ENCODE data around the gene PRELID2.
"Not testable (repeated sequence)": the region's sequence is repeated elsewhere in the genome, so short reads cannot be mapped to it uniquely, and the experiment has no call there.

The PRELID2 gene

DNA sequence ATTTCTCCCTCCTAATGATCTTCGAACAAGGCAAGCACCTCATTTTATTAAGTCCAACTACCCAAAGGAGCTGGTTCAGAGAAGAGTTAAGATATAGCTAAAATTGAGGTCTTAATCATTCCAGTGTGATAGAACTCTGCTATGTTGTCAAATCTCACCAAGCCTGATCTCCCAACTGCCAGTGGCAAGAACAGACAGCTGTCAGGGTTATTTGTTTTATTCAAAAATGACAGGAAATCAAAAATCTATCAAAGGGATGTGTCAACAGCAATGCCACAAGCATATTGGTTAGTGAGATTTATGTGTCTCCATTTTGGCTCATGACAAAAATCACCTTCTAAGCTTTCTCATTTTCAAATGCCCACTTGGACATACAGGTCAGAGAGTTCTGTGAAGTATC lies 74.5 kb downstream of the PRELID2 start:
- Mint-ChIP-seq H3K4me1 (no peaks in the 10 kb centered on the region), H3K9me3 (no peaks in the 10 kb centered on the region), H3K4me3 (no peak overlapping the region), H3K36me3 (no peaks in the 10 kb centered on the region), H3K27ac (no peak overlapping the region)
- DNase-seq (ENCODE audit: low spot score in 2 of 2) = no peak
- ATAC-seq = no peak

DNA sequence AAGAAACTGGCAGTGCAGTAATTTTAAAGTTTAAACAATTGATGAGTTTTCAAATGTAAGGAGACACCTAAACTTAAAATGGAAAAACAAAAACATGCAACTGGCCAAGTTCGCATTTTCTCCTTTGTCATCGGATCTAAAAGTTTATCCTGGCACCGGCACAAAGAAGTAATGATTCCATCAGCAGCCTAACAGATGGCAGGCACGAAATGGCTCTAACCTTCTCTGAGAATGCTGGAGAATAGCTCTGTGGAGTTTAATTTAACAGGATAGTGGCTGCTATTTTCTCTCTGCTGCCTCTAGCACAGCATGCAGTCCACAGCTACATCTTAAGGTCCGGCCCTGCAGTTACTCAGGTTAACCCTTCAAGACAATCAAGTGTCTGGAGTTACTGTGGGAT lies 82.2 kb downstream of the PRELID2 start:
- DNase-seq (ENCODE audit: low spot score in 2 of 2) (no peak), ATAC-seq (no peak)
- H3K36me3 Mint-ChIP-seq = no peaks in the 10 kb centered on the region
- peaks cover 5% of the 10 kb centered on the region for H3K4me1 Mint-ChIP-seq
- H3K4me3 Mint-ChIP-seq = no peak overlapping the region
- H3K9me3 Mint-ChIP-seq = peaks cover 6% of the 10 kb centered on the region
- no peak overlapping the region for H3K27ac Mint-ChIP-seq

DNA sequence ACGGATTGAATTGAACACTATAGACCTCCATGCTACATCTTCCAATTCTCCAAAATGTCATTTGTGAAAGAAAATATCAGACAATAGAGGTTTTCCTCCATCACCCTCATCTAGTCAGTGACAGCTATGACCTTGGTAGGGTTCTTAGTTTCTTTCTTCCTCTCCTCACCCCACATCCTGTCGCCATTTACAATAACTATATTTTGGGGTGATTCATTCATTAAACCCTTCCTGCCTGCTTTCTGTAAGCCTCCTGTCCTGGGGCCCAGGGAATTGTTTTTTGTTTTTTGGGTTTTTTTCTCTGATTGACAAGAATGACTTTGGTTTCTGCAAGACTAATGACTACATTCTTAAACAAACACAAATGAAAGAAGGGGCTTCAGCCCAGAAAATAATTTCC lies 82.6 kb downstream of the PRELID2 start:
- Mint-ChIP-seq H3K36me3 (no peaks in the 10 kb centered on the region), H3K27ac (no peak overlapping the region), H3K9me3 (peaks cover 7% of the 10 kb centered on the region), H3K4me3 (no peak overlapping the region), H3K4me1 (peaks cover 5% of the 10 kb centered on the region)
- no peak for DNase-seq (ENCODE audit: low spot score in 2 of 2)
- no peak for ATAC-seq

DNA sequence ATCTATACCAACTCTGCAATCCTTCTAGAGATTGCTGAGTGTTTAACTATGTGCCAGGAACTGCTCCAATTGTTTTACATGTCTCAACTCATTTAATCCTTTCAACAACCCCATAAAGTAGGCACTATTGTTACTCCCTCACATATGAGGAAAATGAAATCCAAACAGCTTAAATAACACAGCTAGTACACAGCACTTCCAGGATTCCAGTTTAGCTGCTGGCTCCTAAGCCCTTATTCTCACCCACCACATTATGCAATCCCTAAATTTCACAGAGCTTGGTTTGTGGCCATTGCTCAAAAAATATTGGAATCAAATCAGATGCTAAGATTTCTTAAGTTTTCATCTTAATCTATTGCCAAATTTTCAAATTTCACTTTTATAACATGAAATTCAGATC lies 84.9 kb downstream of the PRELID2 start:
- Mint-ChIP-seq H3K4me3 (no peak overlapping the region), H3K27ac (no peak overlapping the region), H3K36me3 (no peaks in the 10 kb centered on the region), H3K4me1 (peaks cover 5% of the 10 kb centered on the region), H3K9me3 (peaks cover 7% of the 10 kb centered on the region)
- ATAC-seq = no peak
- DNase-seq (ENCODE audit: low spot score in 2 of 2) = no peak

DNA sequence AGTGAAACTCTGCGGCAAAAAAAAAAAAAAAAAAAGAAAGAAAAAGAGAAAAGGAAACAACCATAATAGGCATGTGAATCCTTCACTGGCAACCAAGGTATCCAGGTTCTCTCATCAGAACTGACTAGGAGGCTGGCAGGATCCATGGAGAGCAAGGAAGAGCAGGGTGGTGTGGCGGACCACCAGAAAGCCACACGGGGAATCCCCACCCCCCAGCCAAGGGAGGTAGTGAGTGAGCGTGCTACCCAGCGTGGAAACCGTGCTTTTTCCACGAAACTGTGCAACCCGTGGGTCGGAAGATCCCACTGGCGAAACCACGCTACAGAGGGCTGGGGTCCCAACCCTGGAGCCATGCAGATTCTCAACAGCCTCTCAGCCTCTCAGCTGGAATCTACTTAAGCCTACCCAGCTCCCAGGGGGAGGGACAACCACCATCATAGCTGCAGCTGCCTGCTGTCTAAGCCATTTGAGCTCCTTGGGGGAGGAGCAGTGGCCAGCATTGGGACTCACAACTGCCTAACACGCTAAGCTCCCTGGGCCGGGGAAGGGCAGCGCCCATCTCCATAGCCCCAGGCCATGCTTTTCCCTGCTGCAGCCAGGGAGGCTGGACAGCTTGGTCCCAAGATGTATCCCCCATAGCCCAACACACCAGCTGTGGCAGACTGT lies 91.6 kb downstream of the PRELID2 start:
- H3K4me3 Mint-ChIP-seq = no peak overlapping the region
- no peaks in the 10 kb centered on the region for H3K36me3 Mint-ChIP-seq
- ATAC-seq (peak; percentile 64), DNase-seq (ENCODE audit: low spot score in 2 of 2) (peak in 1 of 2 donors; percentile 51)
- H3K4me1 Mint-ChIP-seq = no peaks in the 10 kb centered on the region
- peaks cover 10% of the 10 kb centered on the region for H3K9me3 Mint-ChIP-seq
- no peak overlapping the region for H3K27ac Mint-ChIP-seq

DNA sequence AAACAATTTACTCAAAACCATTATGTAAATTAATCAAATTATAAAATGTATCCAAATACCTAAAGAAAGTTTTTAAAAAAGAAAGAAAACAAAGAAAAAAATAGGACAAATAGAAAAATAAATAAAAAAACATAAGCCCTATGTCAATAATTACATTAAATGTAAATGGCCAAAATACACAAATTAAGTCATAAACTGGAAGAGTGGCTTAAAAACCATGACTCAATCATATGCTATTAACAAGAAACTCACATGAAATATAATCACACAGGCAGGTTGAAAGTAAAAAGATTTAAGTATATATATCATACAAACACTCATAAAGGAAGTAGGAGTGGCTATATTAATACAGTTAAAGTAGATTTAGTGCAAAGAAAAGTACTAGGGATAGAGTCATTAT lies 95.3 kb downstream of the PRELID2 start:
- no peak overlapping the region for H3K27ac Mint-ChIP-seq
- DNase-seq (ENCODE audit: low spot score in 2 of 2) = no peak
- no peaks in the 10 kb centered on the region for H3K4me1 Mint-ChIP-seq
- H3K36me3 Mint-ChIP-seq = no peaks in the 10 kb centered on the region
- no peak overlapping the region for H3K4me3 Mint-ChIP-seq
- no peak for ATAC-seq
- peaks cover 5% of the 10 kb centered on the region for H3K9me3 Mint-ChIP-seq

DNA sequence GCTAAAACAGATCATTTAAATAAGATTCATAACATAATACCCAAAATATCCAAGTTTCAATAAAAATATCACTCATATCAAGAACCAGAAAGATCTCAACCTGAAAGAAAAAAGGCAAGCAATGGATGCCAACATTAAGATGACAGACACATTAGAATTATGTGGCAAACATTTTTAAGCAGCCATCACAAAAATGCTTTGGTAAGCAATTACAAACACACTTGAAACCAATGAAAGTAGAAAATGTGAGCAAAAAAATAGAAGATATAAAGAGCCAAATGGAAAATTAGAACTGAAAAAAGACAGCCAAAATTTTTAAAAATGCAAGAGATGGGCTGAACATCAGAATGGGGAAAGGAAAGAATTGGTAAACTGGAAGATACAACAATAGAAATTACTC lies 96.9 kb downstream of the PRELID2 start:
- ATAC-seq (no peak), DNase-seq (ENCODE audit: low spot score in 2 of 2) (no peak)
- no peaks in the 10 kb centered on the region for H3K36me3 Mint-ChIP-seq
- H3K4me1 Mint-ChIP-seq = no peaks in the 10 kb centered on the region
- H3K27ac Mint-ChIP-seq = no peak overlapping the region
- H3K9me3 Mint-ChIP-seq = peaks cover 5% of the 10 kb centered on the region
- H3K4me3 Mint-ChIP-seq = no peak overlapping the region

DNA sequence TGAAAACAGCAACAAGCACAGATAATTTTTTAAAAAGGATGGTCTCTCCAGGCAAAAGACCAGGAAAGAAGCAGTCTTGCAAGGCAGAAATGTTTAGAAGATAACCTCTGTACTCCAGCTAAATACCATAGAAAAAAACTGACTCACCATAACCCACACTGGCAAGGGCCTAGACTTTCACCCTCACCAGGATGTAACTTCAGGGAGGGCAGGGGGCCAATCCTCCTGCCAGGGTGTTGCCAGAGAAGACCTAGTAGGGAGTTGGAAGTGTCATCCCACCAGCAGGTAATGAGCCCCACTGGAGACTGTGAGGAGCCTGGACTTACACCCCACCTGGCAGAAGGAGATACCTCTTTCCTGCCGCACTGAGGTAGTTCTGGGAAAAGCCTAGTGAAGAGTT lies 97.6 kb downstream of the PRELID2 start:
- Mint-ChIP-seq H3K4me1 (no peaks in the 10 kb centered on the region), H3K27ac (no peak overlapping the region), H3K4me3 (no peak overlapping the region), H3K9me3 (peaks cover 3% of the 10 kb centered on the region), H3K36me3 (no peaks in the 10 kb centered on the region)
- no peak for ATAC-seq
- DNase-seq (ENCODE audit: low spot score in 2 of 2) = no peak

DNA sequence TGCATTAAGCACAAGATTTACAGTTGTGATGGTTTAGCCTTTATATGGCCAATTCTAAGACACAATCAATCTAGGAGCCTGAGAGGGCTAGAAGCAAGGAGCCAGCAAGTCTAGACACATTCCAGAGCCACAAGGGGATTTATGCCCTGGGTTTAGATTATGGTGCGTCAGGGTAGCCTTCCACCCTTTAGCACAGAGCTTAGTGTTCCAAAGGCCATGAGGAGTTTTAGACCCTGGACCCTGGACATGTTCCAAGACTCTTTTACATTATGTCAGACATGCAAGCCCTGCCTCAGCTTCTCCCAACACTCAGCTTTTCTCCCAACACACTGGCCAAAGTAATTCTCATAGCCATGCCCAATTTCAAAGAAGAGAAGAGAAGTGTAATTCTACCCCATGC lies 105.2 kb downstream of the PRELID2 start:
- not testable (repeated sequence) for H3K4me3 Mint-ChIP-seq; H3K36me3 Mint-ChIP-seq; ATAC-seq; H3K27ac Mint-ChIP-seq; DNase-seq (ENCODE audit: low spot score in 2 of 2); H3K4me1 Mint-ChIP-seq
- H3K9me3 Mint-ChIP-seq = peaks cover 12% of the 10 kb centered on the region

DNA sequence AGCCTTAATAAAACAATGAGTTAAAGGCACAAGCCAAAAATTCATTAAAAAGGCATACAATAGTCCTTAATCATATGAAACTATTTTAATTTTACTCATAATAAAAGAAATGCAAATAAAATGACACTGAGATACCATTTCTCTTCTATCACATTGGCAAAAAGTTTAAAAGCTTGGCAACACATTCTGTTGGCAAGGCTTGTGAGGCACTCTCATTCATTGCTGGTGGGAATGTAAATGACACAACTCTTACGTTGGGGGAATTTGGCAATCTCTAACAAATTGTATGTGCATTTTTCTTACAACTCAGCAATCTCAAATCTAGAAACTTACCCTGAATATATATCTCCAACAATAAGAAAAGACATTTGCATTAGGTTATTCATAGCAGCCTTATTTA lies 111.6 kb downstream of the PRELID2 start:
- ATAC-seq (no peak), DNase-seq (ENCODE audit: low spot score in 2 of 2) (no peak)
- Mint-ChIP-seq H3K4me1 (no peaks in the 10 kb centered on the region), H3K9me3 (peaks cover 6% of the 10 kb centered on the region), H3K4me3 (no peak overlapping the region), H3K36me3 (no peaks in the 10 kb centered on the region), H3K27ac (no peak overlapping the region)

DNA sequence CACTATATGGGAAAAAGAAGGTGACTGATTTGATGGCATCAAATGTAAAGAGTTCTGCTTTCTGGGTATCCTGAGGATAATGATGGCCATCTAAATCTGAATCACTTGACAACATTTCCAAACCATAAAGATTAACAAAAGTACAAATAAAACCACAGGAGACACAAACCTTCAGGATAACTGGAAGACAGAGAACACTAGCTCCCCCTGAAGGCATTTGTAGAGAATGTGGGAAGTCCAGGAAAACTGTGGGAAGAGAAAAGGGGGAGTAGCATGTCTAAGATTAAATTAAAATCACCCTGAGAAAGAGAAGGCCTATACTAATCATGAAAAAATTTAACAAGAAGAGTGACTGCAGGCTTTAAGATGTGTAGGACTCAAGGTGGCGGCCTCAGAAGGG lies 116.2 kb downstream of the PRELID2 start:
- H3K36me3 Mint-ChIP-seq = no peaks in the 10 kb centered on the region
- H3K9me3 Mint-ChIP-seq = no peaks in the 10 kb centered on the region
- ATAC-seq (no peak), DNase-seq (ENCODE audit: low spot score in 2 of 2) (no peak)
- no peak overlapping the region for H3K4me3 Mint-ChIP-seq
- H3K27ac Mint-ChIP-seq = no peak overlapping the region
- no peaks in the 10 kb centered on the region for H3K4me1 Mint-ChIP-seq

DNA sequence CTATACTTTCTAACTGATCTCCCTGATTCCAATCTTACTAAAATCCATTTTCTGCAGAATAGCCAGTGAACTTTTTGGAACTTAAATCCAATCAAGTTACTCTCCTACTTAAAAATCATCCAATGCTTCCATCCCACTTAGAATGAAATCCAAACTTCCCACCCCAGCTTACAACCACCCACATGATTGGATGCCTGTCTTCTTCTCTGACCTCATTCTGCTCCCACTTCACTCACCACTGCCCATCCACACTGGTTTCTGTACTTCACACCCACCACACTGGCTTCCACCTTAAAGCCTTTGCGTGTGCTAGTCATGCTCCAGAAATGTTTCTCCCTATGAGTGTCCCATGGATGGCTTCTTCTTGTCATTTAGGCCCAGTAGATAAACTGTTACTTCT lies 119.7 kb downstream of the PRELID2 start:
- Mint-ChIP-seq H3K4me3 (no peak overlapping the region), H3K27ac (no peak overlapping the region), H3K9me3 (no peaks in the 10 kb centered on the region), H3K36me3 (no peaks in the 10 kb centered on the region), H3K4me1 (no peaks in the 10 kb centered on the region)
- ATAC-seq = no peak
- DNase-seq (ENCODE audit: low spot score in 2 of 2) = no peak

DNA sequence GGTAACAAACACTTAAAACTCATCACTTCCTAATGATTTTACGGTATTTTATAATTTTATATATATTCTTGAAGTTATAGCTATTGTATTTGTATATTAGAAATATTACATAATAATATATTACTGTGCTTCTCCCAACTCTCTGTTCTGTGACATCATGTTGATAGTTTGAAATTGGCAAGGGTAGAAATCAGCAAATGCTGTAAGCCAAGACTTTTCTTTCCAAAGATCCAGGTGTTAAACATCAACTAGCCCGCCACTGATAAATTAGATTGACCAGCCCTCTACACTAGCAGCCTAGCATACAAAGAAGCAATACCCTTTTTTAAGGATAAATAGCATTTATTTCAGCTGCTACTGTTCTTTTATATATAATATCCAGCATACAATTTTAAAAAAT lies 122.9 kb downstream of the PRELID2 start:
- ATAC-seq (no peak), DNase-seq (ENCODE audit: low spot score in 2 of 2) (no peak)
- no peaks in the 10 kb centered on the region for H3K9me3 Mint-ChIP-seq
- H3K4me3 Mint-ChIP-seq = no peak overlapping the region
- no peaks in the 10 kb centered on the region for H3K4me1 Mint-ChIP-seq
- H3K27ac Mint-ChIP-seq = no peak overlapping the region
- no peaks in the 10 kb centered on the region for H3K36me3 Mint-ChIP-seq

DNA sequence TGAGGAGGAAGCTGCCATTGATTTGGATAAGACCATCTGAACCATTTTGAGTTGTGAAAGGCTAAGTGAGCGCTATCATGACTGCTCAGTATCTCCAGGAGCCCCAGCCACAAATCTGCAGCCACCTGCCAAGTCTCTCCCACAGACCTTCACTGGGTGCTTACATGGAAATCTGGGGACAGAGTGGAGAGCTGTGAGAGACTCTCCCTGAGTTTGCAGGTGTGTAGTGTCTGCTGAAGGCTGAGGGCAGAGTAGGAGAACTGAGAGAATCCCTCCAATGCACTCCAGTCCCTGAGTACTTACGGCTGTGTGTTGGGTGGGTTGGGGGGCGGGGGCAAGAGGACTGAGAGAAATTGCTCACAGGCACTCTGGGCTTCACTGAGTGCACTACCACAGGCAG lies 123.7 kb downstream of the PRELID2 start:
- H3K9me3 Mint-ChIP-seq = no peaks in the 10 kb centered on the region
- H3K4me3 Mint-ChIP-seq = no peak overlapping the region
- DNase-seq (ENCODE audit: low spot score in 2 of 2) (no peak), ATAC-seq (no peak)
- no peak overlapping the region for H3K27ac Mint-ChIP-seq
- no peaks in the 10 kb centered on the region for H3K36me3 Mint-ChIP-seq
- no peaks in the 10 kb centered on the region for H3K4me1 Mint-ChIP-seq

All from stimulated activated effector memory CD8-positive, alpha-beta T cell treated with anti-CD3 and anti-CD28 coated beads, Interleukin-12 subunit alpha, Interleukin-12 subunit beta, amount 100 ng/mL, for 72 hours (primary cell).